A549 (cell line): Measurements from ENCODE around the gene NAV2. TPM values are rescaled to one million over a fixed set of nuclear protein-coding genes. Genes with fewer than 3 reads are reported as not detected.
A peak's percentile ranks its signal among the peaks of the same experiment; 100 is the strongest.

Experiments
- ATAC-seq, 2 experiments: fragments of 200-7000 bp in 1 of 2; fragments of >200 bp in 1 of 2; cut with Nextera tagmentation in 1 of 2; cut with Tn5 transposase in 1 of 2; 3 replicates each; pipeline versions ENCODE4 v1.8.0 to v1.9.1; 2018 to 2020; ENCODE audit warnings: mild to moderate bottlenecking in 1 of 2, moderate library complexity in 1 of 2
- CTCF ChIA-PET: fragments of 300-600 bp; sonication (Branson Sonifier 250); formaldehyde crosslinking; extraction: SDS; loops from one replicate; lab custom pipeline; 2021; ENCODE audit warnings: antibody characterized with exemption, inconsistent platforms; lab: Yijun Ruan, JAX
- POLR2A ChIA-PET: fragments of 350-600 bp; formaldehyde crosslinking; extraction: SDS; loops from one replicate; lab custom pipeline; 2021; ENCODE audit warnings: antibody characterized with exemption, inconsistent platforms; lab: Yijun Ruan, JAX
- DNase-seq, 2 experiments: peaks; one replicate each; pipeline versions ENCODE4 v3.0.0 to v3.0.0-alpha.2; 2011 to 2016; ENCODE audit warnings: low read depth in 1 of 2, low spot score in 1 of 2
- FAIRE-seq: peaks from 2 replicates; lab custom pipeline; 2011; peaks lifted over from hg19 to GRCh38; lab: Jason Lieb, UNC
- H3K27ac ChIP-seq, 2 experiments: fragments of >200 bp; sonication (Bioruptor Twin); formaldehyde crosslinking; 3 replicates each; pipeline ENCODE4 v1.5.1; 2016 to 2017
- H3K4me1 ChIP-seq: fragments of >200 bp; sonication (Bioruptor Twin); formaldehyde crosslinking; 3 replicates; pipeline ENCODE4 v1.6.1; 2016
- H3K4me2 ChIP-seq: fragments of >200 bp; sonication (Bioruptor Twin); formaldehyde crosslinking; 3 replicates; pipeline ENCODE4 v1.6.1; 2016
- H3K4me3 ChIP-seq: fragments of >200 bp; sonication (Bioruptor Twin); formaldehyde crosslinking; 3 replicates; pipeline ENCODE4 v1.5.1; 2016
- H3K9me3 ChIP-seq: fragments of >200 bp; sonication (Bioruptor Twin); formaldehyde crosslinking; 3 replicates; pipeline ENCODE4 v1.6.1; 2016
- BCL3 ChIP-seq: fragments of >200 bp; sonication (Bioruptor Twin); formaldehyde crosslinking; IDR thresholded peaks from 3 replicates; pipeline ENCODE4 v1.6.1; 2016
- CBX2 ChIP-seq: fragments of 200-600 bp; sonication (generic); IDR thresholded peaks from 2 replicates; pipeline ENCODE4 v1.6.1; 2016; ENCODE audit warnings: low read depth, mild to moderate bottlenecking, borderline replicate concordance
- CBX8 ChIP-seq: fragments of 200-600 bp; sonication (generic); IDR thresholded peaks from 2 replicates; pipeline ENCODE4 v1.6.1; 2016
- E2F6 ChIP-seq: IDR thresholded peaks from 2 replicates; pipeline ENCODE4 v1.6.1; 2012; ENCODE audit warnings: low read depth, borderline replicate concordance
- EP300 ChIP-seq, 2 experiments: fragments of >200 bp; sonication (Bioruptor Twin); formaldehyde crosslinking; IDR thresholded peaks; 2 replicates in 1 of 2; 3 replicates in 1 of 2; pipeline ENCODE4 v1.6.1; 2016 to 2017
- FOXS1 ChIP-seq: fragments of 250-450 bp; sonication (Bioruptor Pico); IDR thresholded peaks from 2 replicates; pipeline ENCODE4 v1.5.0; 2020; ENCODE audit warnings: mild to moderate bottlenecking, moderate library complexity
- GATA3 ChIP-seq: IDR thresholded peaks from 2 replicates; pipeline ENCODE4 v1.6.1; 2012; ENCODE audit warnings: borderline replicate concordance
- HEYL ChIP-seq: fragments of 250-450 bp; sonication (Bioruptor Pico); IDR thresholded peaks from 2 replicates; pipeline ENCODE4 v1.8.0; 2021; ENCODE audit warnings: mild to moderate bottlenecking, moderate library complexity
- HMGXB4 ChIP-seq: fragments of 250-450 bp; sonication (Bioruptor Pico); IDR thresholded peaks from 2 replicates; pipeline ENCODE4 v1.5.0; 2021; ENCODE audit warnings: mild to moderate bottlenecking, moderate library complexity, borderline replicate concordance
- HOXA7 ChIP-seq: fragments of 250-450 bp; sonication (Bioruptor Pico); IDR thresholded peaks from 2 replicates; pipeline ENCODE4 v1.5.0; 2020; ENCODE audit warnings: mild to moderate bottlenecking, moderate library complexity
- JUNB ChIP-seq: fragments of >200 bp; sonication (Bioruptor Twin); formaldehyde crosslinking; IDR thresholded peaks from 2 replicates; pipeline ENCODE4 v1.6.1; 2016
- KDM1A ChIP-seq: fragments of 200-600 bp; sonication (generic); IDR thresholded peaks from 2 replicates; pipeline ENCODE4 v1.6.1; 2016; ENCODE audit warnings: low read depth, mild to moderate bottlenecking
- KDM5A ChIP-seq: fragments of 200-600 bp; sonication (generic); IDR thresholded peaks from 2 replicates; pipeline ENCODE4 v1.6.1; 2016; ENCODE audit warnings: antibody characterized with exemption, mild to moderate bottlenecking
- MAFK ChIP-seq: fragments of 450-650 bp; IDR thresholded peaks from 2 replicates; pipeline ENCODE4 v1.6.1; 2014; ENCODE audit not compliant: partially characterized antibody
- MYC ChIP-seq: IDR thresholded peaks from 2 replicates; pipeline ENCODE4 v1.6.1; 2012; ENCODE audit warnings: mild to moderate bottlenecking, inconsistent platforms, low read length, improper control_type of control experiment, borderline replicate concordance
- NFE2L2 ChIP-seq: fragments of 150-350 bp; conservative IDR thresholded peaks from 2 replicates; pipeline ENCODE4 v1.6.1; 2014; ENCODE audit warnings: low read length
- NPAS2 ChIP-seq: fragments of 250-450 bp; sonication (Bioruptor Pico); IDR thresholded peaks from 2 replicates; pipeline ENCODE4 v1.8.0; 2022; ENCODE audit warnings: mild to moderate bottlenecking, moderate library complexity, borderline replicate concordance
- PBX3 ChIP-seq: IDR thresholded peaks from 2 replicates; pipeline ENCODE4 v1.6.1; 2012
- PHF8 ChIP-seq: fragments of 200-600 bp; sonication (generic); IDR thresholded peaks from 2 replicates; pipeline ENCODE4 v1.6.1; 2016; ENCODE audit warnings: low read depth, mild to moderate bottlenecking, antibody characterized with exemption, moderate library complexity, borderline replicate concordance
- POLR2A ChIP-seq: IDR thresholded peaks from 2 replicates; pipeline ENCODE4 v1.6.1; 2012; ENCODE audit warnings: mild to moderate bottlenecking, low read length
- RARB ChIP-seq: fragments of 250-450 bp; sonication (Bioruptor Pico); IDR thresholded peaks from 2 replicates; pipeline ENCODE4 v1.8.0; 2021; ENCODE audit warnings: mild to moderate bottlenecking, moderate library complexity
- RNF2 ChIP-seq: fragments of 200-600 bp; sonication (generic); IDR thresholded peaks from 2 replicates; pipeline ENCODE4 v1.6.1; 2016; ENCODE audit warnings: low read depth, mild to moderate bottlenecking, antibody characterized with exemption, moderate library complexity, borderline replicate concordance
- TFCP2L1 ChIP-seq: fragments of 250-450 bp; sonication (Bioruptor Pico); IDR thresholded peaks from 2 replicates; pipeline ENCODE4 v1.5.0; 2021; ENCODE audit warnings: mild to moderate bottlenecking
- TP53 ChIP-seq: fragments of 250-450 bp; sonication (Bioruptor Pico); IDR thresholded peaks from 2 replicates; pipeline ENCODE4 v1.5.0; 2021; ENCODE audit warnings: mild to moderate bottlenecking, moderate library complexity
- ZFP36 ChIP-seq: fragments of 450-650 bp; IDR thresholded peaks from 2 replicates; pipeline ENCODE4 v1.6.1; 2014; ENCODE audit warnings: borderline replicate concordance; ENCODE audit not compliant: partially characterized antibody
- ZNF302 ChIP-seq: fragments of 250-450 bp; sonication (Bioruptor Pico); IDR thresholded peaks from 2 replicates; pipeline ENCODE4 v1.9.0; 2021; ENCODE audit warnings: inconsistent platforms, mild to moderate bottlenecking, moderate library complexity
- ZSCAN20 ChIP-seq: fragments of 250-450 bp; sonication (Bioruptor Pico); IDR thresholded peaks from 2 replicates; pipeline ENCODE4 v1.8.0; 2022; ENCODE audit warnings: mild to moderate bottlenecking, moderate library complexity
- WGBS: methylation state at CpG from one replicate; pipeline ENCODE4 v1.1.6; 2017; ENCODE audit errors: missing lambda C conversion rate; 5-methylcytosine and 5-hydroxymethylcytosine counted together
- polyA plus RNA-seq, 4 experiments: library from polyadenylated mRNA; depleted of rRNA in 3 of 4; stranded (reverse); fragments of >200 nt; fragmentation: RNase III in 1 of 4; extraction: RNeasy Plus Mini Kit Qiagen cat#74134 plus additional on column Dnase treatment in 1 of 4; gene quantifications; 2 replicates in 3 of 4; 3 replicates in 1 of 4; pipeline ENCODE4 v1.2.3, GENCODE V29; 2011 to 2017

Gene NAV2
- polyA plus RNA-seq, 2 of the 4 experiments (the other 2 are of a cell fraction) = 4.9 to 19.8 TPM

DNA sequence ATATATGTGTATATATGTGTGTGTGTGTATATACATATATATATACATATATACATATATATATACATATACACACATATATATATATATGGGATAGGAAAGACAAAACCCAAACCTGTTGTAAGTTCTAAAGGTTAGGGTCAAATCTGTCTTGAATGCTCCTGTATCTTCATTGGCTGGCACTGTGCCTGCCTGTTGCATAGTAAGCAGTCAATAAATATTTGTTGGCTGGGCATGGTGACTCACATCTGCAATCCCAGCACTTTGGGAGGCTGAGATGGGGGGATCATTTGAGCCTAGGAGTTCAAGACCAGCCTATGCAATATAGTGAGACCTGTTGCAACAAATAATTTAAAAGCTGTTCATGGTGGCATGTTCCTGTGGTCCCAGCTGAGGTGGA, 242.3 kb downstream of the NAV2 start:
- H3K9me3 ChIP-seq = no peaks in the 10 kb centered on the region
- H3K27ac ChIP-seq = peak overlapping the region; percentile 64 to 79; a peak in 4 of 6 replicates
- DNase-seq (peak in 1 of 2 experiments; percentile 33), ATAC-seq (no peak), FAIRE-seq (no peak)
- H3K4me2 ChIP-seq = peak overlapping the region; percentile 13; the same call in 1 of the 3 replicates
- no peak overlapping the region for H3K4me3 ChIP-seq
- CTCF ChIA-PET = no interaction called here
- H3K4me1 ChIP-seq = peaks cover 41% of the 10 kb centered on the region
- TF ChIP-seq CBX2 (no peak), ZNF302 (CRISPR knock-in tag) (no peak), MYC (no peak), HOXA7 (no peak), KDM1A (no peak), PBX3 (no peak), E2F6 (no peak), MAFK (no peak)
- POLR2A ChIA-PET = no interaction called here

DNA sequence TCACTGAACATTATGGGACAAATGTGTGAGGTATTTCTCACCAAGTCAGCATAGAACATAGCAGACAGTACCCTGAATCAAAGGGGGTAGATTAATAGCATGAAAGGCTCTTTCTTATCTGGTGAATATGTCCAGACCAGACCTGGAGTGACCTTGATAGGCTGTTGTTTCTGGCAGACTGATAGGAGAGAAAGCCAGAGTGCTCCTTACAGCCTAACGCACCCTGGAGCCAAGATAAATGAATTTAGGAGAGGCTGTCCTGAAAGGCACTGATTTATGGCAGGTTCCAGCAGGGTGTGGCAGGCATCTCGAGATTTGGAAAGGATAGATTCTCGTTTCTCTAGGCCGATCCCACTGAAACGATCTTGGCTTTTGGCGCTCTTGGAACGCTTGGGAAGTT, 243.0 kb downstream of the NAV2 start:
- TF ChIP-seq NFE2L2 (no peak), ZFP36 (no peak), POLR2A (no peak), TFCP2L1 (CRISPR knock-in tag) (no peak), CBX8 (no peak), RNF2 (no peak), ZNF302 (CRISPR knock-in tag) (no peak), BCL3 (no peak), TP53 (no peak), E2F6 (no peak), PHF8 (no peak), ZSCAN20 (CRISPR knock-in tag) (no peak)
- ATAC-seq (no peak), FAIRE-seq (no peak), DNase-seq (no peak)
- CTCF ChIA-PET = no interaction called here
- Histone ChIP-seq H3K27ac (peak overlapping the region; percentile 64 to 79; a peak in 5 of 6 replicates), H3K4me1 (peaks cover 41% of the 10 kb centered on the region), H3K4me3 (no peak overlapping the region), H3K4me2 (no peak overlapping the region; the same call in 2 of the 3 replicates), H3K9me3 (no peaks in the 10 kb centered on the region)
- WGBS = 72% methylated on average over 7 of the region's 7 CpGs
- POLR2A ChIA-PET = no interaction called here

GRCh38 chr11:19956228-19956627, 243.6 kb downstream of the NAV2 start:
- FAIRE-seq = no peak
- no peak overlapping the region for H3K4me2 ChIP-seq
- peak overlapping the region; percentile 64 to 79; a peak in 2 of 6 replicates for H3K27ac ChIP-seq
- ATAC-seq = no peak
- 70% methylated on average over 4 of the region's 4 CpGs for WGBS
- CTCF ChIA-PET = interaction anchor here (2.0 kb wide), 1 partner anchor 177 kb away, joined by 7 read pairs; no protein-coding TSS in a partner anchor
- POLR2A ChIA-PET = interaction anchor here (0.6 kb wide), 1 partner anchor 167 kb away, joined by 6 read pairs; no protein-coding TSS in a partner anchor
- DNase-seq = no peak
- no peak overlapping the region for H3K4me3 ChIP-seq
- peaks cover 41% of the 10 kb centered on the region for H3K4me1 ChIP-seq
- H3K9me3 ChIP-seq = no peaks in the 10 kb centered on the region
- TF ChIP-seq EP300 (IDR thresholded peaks at IDR 0.05) = no peak
- no peak for TF ChIP-seq CBX8
- no peak for TF ChIP-seq HEYL (CRISPR knock-in tag)
- no peak for TF ChIP-seq JUNB
- TF ChIP-seq TFCP2L1 (CRISPR knock-in tag) = no peak
- no peak for TF ChIP-seq PBX3
- TF ChIP-seq RARB (CRISPR knock-in tag) = no peak
- TF ChIP-seq BCL3 = no peak
- TF ChIP-seq ZSCAN20 (CRISPR knock-in tag) = no peak
- TF ChIP-seq GATA3 = no peak
- TF ChIP-seq HMGXB4 (CRISPR knock-in tag) = no peak
- no peak for TF ChIP-seq FOXS1 (CRISPR knock-in tag)
- no peak for TF ChIP-seq ZFP36
- TF ChIP-seq NPAS2 (CRISPR knock-in tag) = no peak
- no peak for TF ChIP-seq KDM5A
